ENCODE results near the gene SLC6A13.

SLC6A13 gene

GRCh38 chr12:256225-256624 is 6.4 kb downstream of the SLC6A13 start:
- DNase-seq (no peak), ATAC-seq (replicated peaks) (no peak)
- Mint-ChIP-seq H3K27ac (no peak overlapping the region), H3K4me3 (no peak overlapping the region), H3K36me3 (no peaks in the 10 kb centered on the region), H3K9me3 (no peaks in the 10 kb centered on the region), H3K27me3 (peaks cover 40 to 53% of the 10 kb centered on the region in 2 donors), H3K4me1 (no peaks in the 10 kb centered on the region)

- peaks cover 35 to 48% of the 10 kb centered on the region in 2 donors for H3K27me3 Mint-ChIP-seq
- no peaks in the 10 kb centered on the region for H3K9me3 Mint-ChIP-seq
- no peaks in the 10 kb centered on the region for H3K36me3 Mint-ChIP-seq
- H3K27ac Mint-ChIP-seq: no peak overlapping the region
- H3K4me3 Mint-ChIP-seq: no peak overlapping the region
- DNase-seq: no peak
- no peak for ATAC-seq (replicated peaks)
- no peaks in the 10 kb centered on the region for H3K4me1 Mint-ChIP-seq
These were observed 7.7 kb downstream of the SLC6A13 start for GRCh38 chr12:254912-255311.

GRCh38 chr12:254039-254438 is 8.6 kb downstream of the SLC6A13 start:
- Mint-ChIP-seq H3K4me3 (no peak overlapping the region), H3K9me3 (peaks cover under 1 to 1% of the 10 kb centered on the region in 2 donors), H3K27ac (no peak overlapping the region), H3K27me3 (peaks cover 33 to 47% of the 10 kb centered on the region in 2 donors), H3K4me1 (no peaks in the 10 kb centered on the region), H3K36me3 (no peaks in the 10 kb centered on the region)
- DNase-seq (no peak), ATAC-seq (replicated peaks) (no peak)

- H3K9me3 Mint-ChIP-seq: peaks cover 2 to 5% of the 10 kb centered on the region in 2 donors
- H3K4me1 Mint-ChIP-seq: no peaks in the 10 kb centered on the region
- H3K27me3 Mint-ChIP-seq: peaks cover 33 to 46% of the 10 kb centered on the region in 2 donors
- H3K36me3 Mint-ChIP-seq: no peaks in the 10 kb centered on the region
- ATAC-seq (replicated peaks) (no peak), DNase-seq (no peak)
- no peak overlapping the region for H3K4me3 Mint-ChIP-seq
- H3K27ac Mint-ChIP-seq: no peak overlapping the region
These were observed 9.4 kb downstream of the SLC6A13 start for GRCh38 chr12:253116-253831.

DNA sequence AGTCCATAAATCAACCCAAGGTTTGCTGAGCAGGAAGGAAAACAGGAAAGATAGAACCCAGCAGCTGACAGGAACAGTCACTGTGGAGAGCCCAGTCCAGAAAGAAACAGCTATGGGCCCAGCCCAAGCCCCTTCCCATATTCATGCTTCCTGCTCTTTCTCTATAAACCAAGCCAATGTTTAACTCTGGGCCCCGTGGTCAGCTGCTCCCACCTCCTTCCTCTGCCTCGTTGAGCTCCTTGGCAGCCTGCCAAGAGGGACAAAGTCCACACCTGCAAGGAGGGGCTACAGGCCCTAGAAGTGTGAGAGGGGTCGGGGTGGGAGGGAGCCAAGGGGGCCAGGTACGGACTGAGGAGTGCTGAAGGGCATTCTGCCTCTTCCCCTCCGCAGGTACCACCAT is 10.0 kb downstream of the SLC6A13 start:
- Mint-ChIP-seq H3K27me3 (peaks cover 30 to 45% of the 10 kb centered on the region in 2 donors), H3K9me3 (peaks cover 6 to 10% of the 10 kb centered on the region in 2 donors), H3K4me3 (no peak overlapping the region), H3K27ac (no peak overlapping the region), H3K4me1 (no peaks in the 10 kb centered on the region), H3K36me3 (peaks cover 0 to 2% of the 10 kb centered on the region in 2 donors)
- DNase-seq: no peak
- ATAC-seq (replicated peaks): no peak

DNA sequence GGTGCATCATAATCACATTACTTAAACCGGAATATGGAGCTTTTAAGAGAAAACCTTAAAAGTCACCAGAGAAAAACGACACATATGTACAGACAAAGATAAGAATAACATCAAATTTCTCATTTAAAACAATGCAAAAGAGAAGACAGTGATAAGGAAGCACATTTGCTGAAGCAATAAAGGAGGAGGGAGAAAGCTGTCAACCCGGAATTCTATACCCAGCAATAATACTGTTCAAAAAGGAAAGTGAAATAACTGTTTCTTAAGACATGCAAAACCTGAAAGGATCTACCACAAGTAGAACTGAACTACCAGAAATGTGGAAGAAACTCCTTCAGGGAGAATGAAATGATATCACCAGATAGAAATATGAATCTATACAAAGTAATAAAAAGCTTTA is 15.4 kb downstream of the SLC6A13 start:
- no peak overlapping the region for H3K27ac Mint-ChIP-seq
- H3K4me3 Mint-ChIP-seq: no peak overlapping the region
- ATAC-seq (replicated peaks) (no peak), DNase-seq (no peak)
- H3K9me3 Mint-ChIP-seq: peaks cover 13 to 24% of the 10 kb centered on the region in 2 donors
- peaks cover 4 to 6% of the 10 kb centered on the region in 2 donors for H3K36me3 Mint-ChIP-seq
- peaks cover 13 to 23% of the 10 kb centered on the region in 2 donors for H3K27me3 Mint-ChIP-seq
- no peaks in the 10 kb centered on the region for H3K4me1 Mint-ChIP-seq

DNA sequence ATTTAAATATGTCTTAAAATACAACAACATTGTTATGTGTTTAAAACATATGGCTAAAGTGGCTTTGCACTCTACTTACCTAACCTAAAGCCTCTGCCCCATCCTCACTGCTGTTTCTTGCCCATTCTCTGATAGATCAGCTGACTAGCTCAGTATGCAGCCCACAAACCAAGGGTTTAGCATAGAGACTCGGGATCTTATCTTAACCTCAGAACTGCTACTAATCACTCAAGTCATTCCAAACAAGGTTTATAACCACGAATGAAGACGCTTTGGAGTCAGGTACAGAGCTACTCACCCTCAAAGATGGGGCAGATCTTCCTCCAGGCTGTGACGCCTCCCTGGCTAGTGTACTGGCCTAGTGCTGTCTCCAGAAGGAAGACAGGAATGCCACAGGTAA is 19.3 kb downstream of the SLC6A13 start:
- DNase-seq (no peak), ATAC-seq (replicated peaks) (no peak)
- no peak overlapping the region for H3K4me3 Mint-ChIP-seq
- H3K27me3 Mint-ChIP-seq: peaks cover 19 to 27% of the 10 kb centered on the region in 2 donors
- peaks cover 4 to 6% of the 10 kb centered on the region in 2 donors for H3K36me3 Mint-ChIP-seq
- no peak overlapping the region for H3K27ac Mint-ChIP-seq
- no peaks in the 10 kb centered on the region for H3K4me1 Mint-ChIP-seq
- peaks cover 12 to 19% of the 10 kb centered on the region in 2 donors for H3K9me3 Mint-ChIP-seq

GRCh38 chr12:242496-242895 is 20.1 kb downstream of the SLC6A13 start:
- Mint-ChIP-seq H3K27ac (no peak overlapping the region), H3K4me3 (no peak overlapping the region), H3K9me3 (peaks cover 8 to 14% of the 10 kb centered on the region in 2 donors), H3K27me3 (peaks cover 16 to 22% of the 10 kb centered on the region in 2 donors), H3K36me3 (peaks cover 2 to 6% of the 10 kb centered on the region in 2 donors), H3K4me1 (no peaks in the 10 kb centered on the region)
- DNase-seq: no peak
- no peak for ATAC-seq (replicated peaks)

DNA sequence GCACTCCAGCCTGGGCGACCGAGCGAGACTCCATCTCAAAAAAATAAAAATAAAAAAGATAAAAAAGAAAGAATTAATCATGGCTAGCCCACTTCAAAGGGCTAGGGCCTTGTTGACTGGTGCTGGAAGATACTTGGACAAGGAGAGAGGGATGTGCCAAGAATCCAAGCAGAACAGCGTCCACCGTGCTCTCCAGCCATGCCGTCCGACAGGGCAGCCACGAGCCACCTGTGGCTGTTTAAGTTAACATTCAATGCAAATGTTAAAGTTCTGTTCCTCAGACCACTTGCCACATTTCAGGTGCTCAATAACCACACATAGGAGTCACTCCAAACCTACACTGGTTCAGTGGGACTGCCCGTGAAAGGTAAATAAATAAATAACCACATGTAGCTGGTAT is 21.4 kb downstream of the SLC6A13 start:
- H3K4me3 Mint-ChIP-seq: no peak overlapping the region
- H3K4me1 Mint-ChIP-seq: no peaks in the 10 kb centered on the region
- ATAC-seq (replicated peaks) (no peak), DNase-seq (no peak)
- H3K27ac Mint-ChIP-seq: no peak overlapping the region
- H3K9me3 Mint-ChIP-seq: peaks cover 6 to 8% of the 10 kb centered on the region in 2 donors
- peaks cover 2 to 3% of the 10 kb centered on the region in 2 donors for H3K36me3 Mint-ChIP-seq
- H3K27me3 Mint-ChIP-seq: peaks cover 16 to 22% of the 10 kb centered on the region in 2 donors

GRCh38 chr12:240566-240965 is 22.1 kb downstream of the SLC6A13 start:
- peaks cover 2 to 6% of the 10 kb centered on the region in 2 donors for H3K36me3 Mint-ChIP-seq
- H3K9me3 Mint-ChIP-seq: peaks cover 10 to 13% of the 10 kb centered on the region in 2 donors
- no peak overlapping the region for H3K4me3 Mint-ChIP-seq
- ATAC-seq (replicated peaks) (no peak), DNase-seq (no peak)
- no peak overlapping the region for H3K27ac Mint-ChIP-seq
- H3K4me1 Mint-ChIP-seq: no peaks in the 10 kb centered on the region
- H3K27me3 Mint-ChIP-seq: peaks cover 16 to 22% of the 10 kb centered on the region in 2 donors

DNA sequence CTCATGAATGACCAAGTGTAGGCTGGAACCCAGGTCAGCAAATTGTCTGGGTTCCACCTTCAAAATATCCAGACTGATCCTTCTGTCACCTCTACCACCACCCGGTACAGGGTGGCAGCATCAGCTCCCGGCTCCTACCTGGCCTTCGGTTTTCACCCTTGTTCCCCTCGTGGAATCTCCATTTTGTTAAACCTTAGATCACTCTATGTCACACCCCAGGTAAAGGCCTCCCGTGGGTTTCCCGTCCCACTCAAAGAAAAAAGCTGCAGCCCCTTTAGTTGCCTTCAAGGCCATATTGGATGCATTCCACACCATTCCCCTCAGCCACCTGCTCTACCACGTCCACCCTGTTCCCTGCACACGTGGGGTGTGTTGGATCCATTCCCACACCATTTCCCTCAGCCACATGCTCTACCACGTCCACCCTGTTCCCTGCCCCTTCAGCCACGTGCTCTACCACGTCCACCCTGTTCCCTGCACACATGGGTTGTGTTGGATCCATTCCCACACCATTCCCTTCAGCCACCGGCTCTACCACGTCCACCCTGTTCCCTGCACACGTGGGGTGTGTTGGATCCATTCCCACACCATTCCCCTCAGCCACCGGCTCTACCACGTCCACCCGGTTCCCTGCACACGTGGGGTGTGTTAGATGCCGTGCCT is 23.8 kb downstream of the SLC6A13 start:
- Mint-ChIP-seq H3K4me1 (no peaks in the 10 kb centered on the region), H3K9me3 (peaks cover 12 to 13% of the 10 kb centered on the region in 2 donors), H3K27me3 (peaks cover 16 to 22% of the 10 kb centered on the region in 2 donors), H3K36me3 (peaks cover 5 to 7% of the 10 kb centered on the region in 2 donors), H3K4me3 (no peak overlapping the region), H3K27ac (no peak overlapping the region)
- ATAC-seq (replicated peaks): no peak
- no peak for DNase-seq

GRCh38 chr12:238116-238515 is 24.5 kb downstream of the SLC6A13 start:
- DNase-seq (no peak), ATAC-seq (replicated peaks) (no peak)
- Mint-ChIP-seq H3K27ac (no peak overlapping the region), H3K36me3 (peaks cover 5 to 7% of the 10 kb centered on the region in 2 donors), H3K9me3 (peaks cover 12 to 13% of the 10 kb centered on the region in 2 donors), H3K27me3 (peaks cover 10 to 16% of the 10 kb centered on the region in 2 donors), H3K4me1 (no peaks in the 10 kb centered on the region), H3K4me3 (no peak overlapping the region)

DNA sequence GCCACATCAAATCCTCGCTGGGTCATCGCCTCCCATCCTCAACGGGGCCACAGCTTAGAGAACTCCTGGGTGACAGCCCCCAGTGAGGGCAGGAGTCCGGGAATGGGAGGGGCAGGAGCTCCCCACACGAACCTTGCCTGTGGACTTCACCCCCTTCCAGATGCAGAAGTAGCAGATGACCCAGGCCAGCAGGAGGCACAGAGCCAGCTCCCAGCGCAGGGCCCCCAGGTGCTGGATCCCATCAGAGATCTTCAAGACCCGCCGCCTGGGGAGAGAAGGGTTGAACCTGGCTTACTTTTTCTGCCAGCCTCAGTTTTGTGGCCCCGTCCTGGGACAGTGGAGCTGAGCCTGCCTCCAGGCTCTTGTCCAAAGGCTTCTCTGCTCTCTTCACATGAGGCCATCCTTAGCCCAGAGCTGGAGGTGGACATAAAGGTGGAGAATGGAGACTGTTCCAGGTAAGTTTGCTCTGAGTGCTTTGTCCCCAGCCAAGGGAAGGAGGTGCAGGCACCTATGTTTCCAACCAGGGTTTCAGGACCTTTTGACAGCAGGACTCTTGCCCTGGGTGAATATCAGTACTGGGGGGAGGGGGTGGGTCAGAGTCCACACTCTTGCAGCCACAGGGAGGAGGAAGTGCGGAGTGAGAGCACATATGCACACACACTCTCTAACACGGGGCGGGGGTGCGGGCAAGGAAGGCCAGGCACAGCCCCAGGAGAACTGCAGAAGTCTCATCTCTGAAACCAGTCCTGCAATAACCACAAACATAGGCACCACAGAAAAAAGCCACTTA is 25.4 kb downstream of the SLC6A13 start:
- DNase-seq (no peak), ATAC-seq (replicated peaks) (no peak)
- no peak overlapping the region for H3K4me3 Mint-ChIP-seq
- H3K27me3 Mint-ChIP-seq: peaks cover 10 to 11% of the 10 kb centered on the region in 2 donors
- peaks cover 5 to 7% of the 10 kb centered on the region in 2 donors for H3K36me3 Mint-ChIP-seq
- no peak overlapping the region for H3K27ac Mint-ChIP-seq
- H3K4me1 Mint-ChIP-seq: no peaks in the 10 kb centered on the region
- H3K9me3 Mint-ChIP-seq: peaks cover 12 to 13% of the 10 kb centered on the region in 2 donors

DNA sequence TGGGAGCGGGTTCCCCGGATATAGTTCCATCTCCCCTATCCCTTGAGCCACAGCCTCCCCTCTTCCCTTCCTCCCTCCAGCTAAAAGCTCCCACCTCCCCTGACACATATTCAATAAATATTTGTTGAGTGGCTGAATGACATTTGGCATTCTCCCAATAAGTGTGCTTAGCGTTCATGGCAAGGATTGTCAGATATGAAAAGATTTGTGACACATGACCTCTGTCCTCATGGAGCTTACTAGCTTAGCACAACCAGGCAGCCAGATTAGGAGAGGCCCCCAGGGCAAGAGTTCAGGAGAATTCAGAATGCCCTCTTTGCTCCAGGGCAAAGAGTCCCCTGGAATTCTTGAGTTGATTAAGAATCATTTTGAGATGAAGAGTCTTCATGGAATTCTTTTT is 26.2 kb downstream of the SLC6A13 start:
- peaks cover 5 to 7% of the 10 kb centered on the region in 2 donors for H3K36me3 Mint-ChIP-seq
- ATAC-seq (replicated peaks): no peak
- H3K4me1 Mint-ChIP-seq: no peaks in the 10 kb centered on the region
- no peak for DNase-seq
- no peak overlapping the region for H3K27ac Mint-ChIP-seq
- peaks cover 12 to 13% of the 10 kb centered on the region in 2 donors for H3K9me3 Mint-ChIP-seq
- no peak overlapping the region for H3K4me3 Mint-ChIP-seq
- H3K27me3 Mint-ChIP-seq: peaks cover 10% of the 10 kb centered on the region in 2 donors
